Measurements from ENCODE around the gene SCT.

SCT gene

DNA sequence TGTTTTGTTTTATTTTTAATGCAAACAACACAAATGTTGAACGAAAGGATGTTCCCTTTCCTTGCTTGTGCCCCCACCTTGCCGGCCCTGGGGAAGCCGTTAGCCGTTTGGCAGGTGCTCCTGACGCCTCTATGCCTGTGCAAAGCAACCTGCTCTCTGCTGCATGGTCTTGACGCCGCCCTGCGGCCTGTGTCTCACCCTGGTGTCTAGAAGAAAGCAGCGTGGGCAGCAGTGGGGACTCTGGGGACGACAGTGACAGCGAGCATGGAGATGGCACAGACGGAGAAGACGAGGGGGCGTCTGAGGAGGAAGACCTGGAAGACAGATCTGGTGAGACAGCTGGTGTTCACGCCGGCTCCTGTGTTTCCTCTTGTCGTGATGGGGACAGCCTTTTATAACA, 45.2 kb downstream of the SCT start:
- no peak overlapping the region for H3K4me3 ChIP-seq (ENCODE audit: low read length)
- no peak for TF ChIP-seq ZNF274 (IDR thresholded peaks at IDR 0.05; ENCODE audit: low read depth, low read length)

DNA sequence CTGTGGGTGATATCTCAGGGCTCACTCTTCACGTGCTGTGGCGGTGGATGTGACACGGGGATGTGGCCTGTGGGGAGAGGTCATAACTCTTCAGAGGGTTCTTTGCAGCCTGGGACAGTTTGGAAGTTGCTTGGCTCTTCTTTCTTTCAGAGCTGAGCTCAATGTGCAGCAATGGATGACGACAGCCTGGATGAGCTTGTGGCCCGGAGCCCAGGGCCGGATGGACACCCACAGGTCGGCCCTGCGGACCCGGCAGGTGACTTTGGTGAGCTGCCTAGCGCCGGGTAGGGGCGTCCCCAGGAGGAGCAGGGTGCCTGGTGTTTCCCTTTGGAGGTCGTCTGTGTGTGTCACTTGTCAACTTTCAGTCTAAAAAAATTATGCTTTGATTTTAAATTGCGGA, 45.6 kb downstream of the SCT start:
- no peak for TF ChIP-seq ZNF274 (IDR thresholded peaks at IDR 0.05; ENCODE audit: low read depth, low read length)

DNA sequence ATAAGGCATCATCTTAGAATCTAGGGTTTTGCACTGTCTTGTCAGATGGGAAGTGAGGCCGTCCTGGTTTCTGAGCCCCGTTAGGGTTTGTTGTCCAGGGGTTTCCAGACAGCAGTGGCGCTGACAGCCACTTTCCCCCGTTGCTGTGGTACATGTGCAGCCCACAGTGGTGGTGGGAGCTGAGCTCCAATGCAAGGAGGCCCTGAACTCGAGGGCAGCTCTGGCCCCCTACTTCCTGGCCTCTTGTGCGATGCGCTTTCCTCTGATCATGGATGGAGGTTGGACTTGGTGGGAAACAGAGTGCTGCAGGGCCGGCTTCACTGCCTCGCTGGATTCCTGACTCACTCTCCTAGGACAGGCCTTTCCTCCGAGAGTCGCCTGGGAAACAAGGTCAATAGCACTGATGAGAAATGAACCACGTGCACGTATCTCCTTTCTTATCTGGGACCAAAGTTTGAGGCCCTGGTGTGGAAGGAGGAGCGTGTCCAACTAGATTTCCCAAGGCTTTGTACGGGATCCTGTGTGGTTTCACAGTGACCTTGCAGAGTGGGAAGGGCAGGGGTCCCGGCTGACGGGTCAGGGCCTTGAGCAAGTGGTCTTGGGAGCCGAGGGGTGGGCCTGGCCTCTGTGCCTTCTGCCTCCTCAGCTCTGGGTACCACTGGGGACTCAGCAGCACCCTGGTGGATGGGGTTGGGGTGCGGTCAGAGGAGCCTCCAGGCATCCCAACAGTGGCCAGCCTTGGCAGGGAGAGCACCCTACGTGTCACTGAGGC, 47.0 kb downstream of the SCT start:
- no peak overlapping the region for H3K4me3 ChIP-seq (ENCODE audit: low read length)
- TF ChIP-seq ZNF274 (IDR thresholded peaks at IDR 0.05; ENCODE audit: low read depth, low read length): no peak

More for the DNA sequence above, 45.6 kb downstream of the SCT start:
- no peak overlapping the region for H3K4me3 ChIP-seq (ENCODE audit: low read length)

DNA sequence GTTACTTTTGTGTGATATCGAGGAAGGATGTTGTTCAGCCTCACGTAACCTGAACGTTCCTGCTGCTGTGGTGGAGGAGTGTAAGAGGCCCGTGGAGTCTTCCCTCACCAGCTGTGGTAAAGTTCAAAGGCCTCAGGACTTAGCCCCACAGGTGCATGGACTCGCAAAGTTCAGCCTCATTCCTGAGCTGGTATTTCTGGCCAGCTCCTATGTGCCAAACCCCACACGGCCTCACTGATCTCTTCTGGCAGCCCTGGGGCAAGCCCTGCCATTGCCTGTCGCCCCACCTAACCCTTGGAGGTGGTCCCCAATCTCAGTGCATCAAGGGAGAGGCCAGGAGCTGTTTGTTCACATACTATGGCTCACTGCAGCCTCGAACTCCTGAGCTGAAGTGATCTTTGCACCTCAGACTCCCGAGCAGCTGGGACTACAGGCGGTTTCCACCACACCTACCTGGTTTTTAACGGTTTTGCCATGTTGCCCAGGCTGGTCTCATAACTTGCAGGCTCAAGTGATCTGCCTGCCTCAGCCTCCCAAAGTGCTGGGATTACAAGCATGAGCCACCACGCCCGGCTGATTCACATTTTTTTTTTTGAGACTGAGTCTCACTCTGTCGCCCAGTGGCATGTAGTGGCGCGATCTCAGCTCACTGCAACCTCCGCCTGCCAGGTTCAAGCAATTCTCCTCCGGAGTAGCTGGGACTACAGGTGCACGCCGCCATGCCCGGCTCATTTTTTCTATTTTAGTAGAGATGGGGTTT, 48.5 kb downstream of the SCT start:
- TF ChIP-seq ZNF274 (IDR thresholded peaks at IDR 0.05; ENCODE audit: low read depth, low read length): no peak
- H3K4me3 ChIP-seq (ENCODE audit: low read length): no peak overlapping the region

DNA sequence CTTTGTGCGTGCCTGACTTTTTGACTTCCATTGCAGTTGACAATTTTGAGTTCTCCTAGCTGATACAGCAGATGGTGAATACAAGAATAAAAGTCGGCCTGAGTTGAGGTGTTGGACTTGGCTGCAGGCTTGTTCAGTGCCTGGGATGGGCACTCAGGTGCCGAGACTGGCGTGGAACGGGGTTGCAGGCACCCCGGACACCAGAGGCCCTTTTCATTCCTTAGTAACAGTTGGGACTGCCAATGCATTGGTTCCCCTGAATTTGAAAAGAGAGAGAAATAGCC, 49.4 kb downstream of the SCT start:
- peak overlapping the region; percentile 91 for H3K4me3 ChIP-seq (ENCODE audit: low read length)
- TF ChIP-seq ZNF274 (IDR thresholded peaks at IDR 0.05; ENCODE audit: low read depth, low read length): no peak

DNA sequence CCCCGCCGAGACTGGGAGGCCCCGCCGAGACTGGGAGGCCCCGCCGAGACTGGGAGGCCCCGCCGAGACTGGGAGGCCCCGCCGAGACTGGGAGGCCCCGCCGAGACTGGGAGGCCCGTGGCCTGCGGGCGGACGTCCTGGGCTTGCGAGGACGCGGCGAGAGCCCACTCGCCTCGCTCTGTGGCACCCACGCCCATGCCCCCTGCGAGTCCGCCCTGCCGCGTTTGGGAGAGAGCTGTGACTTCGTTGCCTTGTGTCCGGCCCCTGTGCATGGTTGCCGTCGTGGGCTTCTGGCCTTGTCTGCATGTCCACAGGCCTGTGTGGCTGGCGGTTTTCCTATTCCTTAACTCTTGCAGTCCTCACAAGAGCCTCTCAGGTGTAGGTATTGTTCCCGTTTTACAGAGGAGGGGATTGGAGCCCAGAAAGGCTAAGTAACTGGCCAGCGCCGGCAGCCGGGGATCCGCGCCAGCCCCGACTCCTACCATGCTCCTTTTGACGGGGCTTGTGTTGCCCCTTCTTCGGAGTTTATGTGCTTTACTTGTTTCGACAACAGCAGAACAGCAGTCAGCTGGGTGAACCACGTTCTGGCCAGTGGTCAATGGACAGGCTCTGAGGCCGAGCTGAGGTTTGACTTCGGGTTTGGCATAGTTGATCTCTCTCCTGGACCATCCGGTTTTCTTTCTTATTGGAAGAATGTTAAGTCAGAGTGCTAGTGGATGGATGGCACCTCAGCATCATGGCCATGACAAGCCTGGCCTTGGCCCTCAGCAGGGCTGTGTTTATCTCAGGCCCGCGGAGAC, 50.0 kb downstream of the SCT start:
- no peak for TF ChIP-seq ZNF274 (IDR thresholded peaks at IDR 0.05; ENCODE audit: low read depth, low read length)
- peak overlapping the region; percentile 91 for H3K4me3 ChIP-seq (ENCODE audit: low read length)

Data from GM08714 (cell line).